Stomach (tissue), 9 donors: ENCODE data around the gene YWHAG. TPM values are rescaled to one million over a fixed set of nuclear protein-coding genes. Genes with fewer than 3 reads are reported as not detected.
"Not testable (repeated sequence)": the region's sequence is repeated elsewhere in the genome, so short reads cannot be mapped to it uniquely, and the experiment has no call there.

Experiments
- DNase-seq, 2 donors: peaks; one replicate each; pipeline versions ENCODE4 v3.0.0 to v3.0.0-alpha.2; 2013 to 2019
- H3K27ac ChIP-seq, 5 donors: fragments of 200-600 bp in 4 of 5; sonication (generic) in 4 of 5; one replicate each; pipeline ENCODE4 v1.5.1; 2013 to 2019; ENCODE audit warnings: mild to moderate bottlenecking in 1 of 5, moderate library complexity in 1 of 5
- H3K27me3 ChIP-seq, 3 donors: fragments of 200-600 bp; sonication (generic); one replicate each; pipeline ENCODE4 v1.5.1; 2017 to 2019; ENCODE audit warnings: mixed run types in 1 of 3
- H3K36me3 ChIP-seq, 4 donors: fragments of 200-600 bp; sonication (generic); 1 replicate in 3 of 4; 2 replicates in 1 of 4; pipeline ENCODE4 v1.5.1; 2016 to 2019
- H3K4me1 ChIP-seq, 4 donors: fragments of 200-600 bp; sonication (generic); one replicate each; pipeline ENCODE4 v1.5.1; 2016 to 2019
- H3K4me3 ChIP-seq, 4 donors: fragments of 200-600 bp; sonication (generic) in 3 of 4; one replicate each; pipeline ENCODE4 v1.5.1; 2016 to 2019; ENCODE audit warnings: mild to moderate bottlenecking in 1 of 4
- H3K9me3 ChIP-seq, 4 donors: fragments of 200-600 bp; sonication (generic); one replicate each; pipeline ENCODE4 v1.5.1; 2016 to 2019
- EP300 ChIP-seq: sonication (generic); formaldehyde crosslinking; IDR thresholded peaks from one replicate; pipeline ENCODE4 v1.6.1; 2017; ENCODE audit warnings: antibody characterized with exemption
- POLR2A ChIP-seq, 4 donors: fragments of 450-650 bp; IDR thresholded peaks; one replicate each; pipeline ENCODE4 v1.6.1; 2016; ENCODE audit warnings: antibody characterized with exemption in 4 of 4, control low read depth in 2 of 4, mild to moderate bottlenecking in 1 of 4, moderate library complexity in 1 of 4
- POLR2AphosphoS5 ChIP-seq, 3 donors: sonication (generic); formaldehyde crosslinking; IDR thresholded peaks; one replicate each; pipeline ENCODE4 v1.6.1; 2016; ENCODE audit warnings: antibody characterized with exemption in 3 of 3
- WGBS, 5 donors: extraction: QIAGEN DNeasy Blood & Tissue Kit in 3 of 5; methylation state at CpG; one replicate each; pipeline versions ENCODE4 v1.1.5 to v1.1.7; 2013 to 2018; 5-methylcytosine and 5-hydroxymethylcytosine counted together
- intact Hi-C: fragments of 100-400 bp; cut with DNase I; formaldehyde crosslinking; loops from one replicate; pipeline ENCODE4 v1.15.1; 2023; ENCODE audit warnings: low total_unique reads
- polyA plus RNA-seq, 3 donors: library from polyadenylated mRNA; stranded (reverse); fragments of 200-250 nt; gene quantifications; one replicate each; pipeline ENCODE4 v1.2.3, GENCODE V29; 2013
- total RNA-seq, 5 donors: library from RNA; depleted of rRNA; stranded (reverse); fragments of >200 nt; gene quantifications; one replicate each; pipeline versions ENCODE4 v1.1.0 to v1.2.3, GENCODE V29; 2014 to 2016
- TF ChIP-seq, protein P1 (sequence below), 7 experiments: fragments of 450-650 bp in 4 of 7; fragments of 200-600 bp in 3 of 7; sonication (generic) in 3 of 7; IDR thresholded peaks; one replicate each; pipeline ENCODE4 v1.5.1; 2016 to 2019; ENCODE audit warnings: antibody characterized with exemption in 7 of 7, control low read depth in 2 of 7, mild to moderate bottlenecking in 1 of 7
- donor health status: healthy with polysubstance abuse.
- donor health status: Bipolar disorder and iron deficiency.
- donor health status: healthy.

The YWHAG gene
- total and polyA plus RNA-seq, 8 donors = 26.7 to 64.6 (median 45.9) TPM

DNA sequence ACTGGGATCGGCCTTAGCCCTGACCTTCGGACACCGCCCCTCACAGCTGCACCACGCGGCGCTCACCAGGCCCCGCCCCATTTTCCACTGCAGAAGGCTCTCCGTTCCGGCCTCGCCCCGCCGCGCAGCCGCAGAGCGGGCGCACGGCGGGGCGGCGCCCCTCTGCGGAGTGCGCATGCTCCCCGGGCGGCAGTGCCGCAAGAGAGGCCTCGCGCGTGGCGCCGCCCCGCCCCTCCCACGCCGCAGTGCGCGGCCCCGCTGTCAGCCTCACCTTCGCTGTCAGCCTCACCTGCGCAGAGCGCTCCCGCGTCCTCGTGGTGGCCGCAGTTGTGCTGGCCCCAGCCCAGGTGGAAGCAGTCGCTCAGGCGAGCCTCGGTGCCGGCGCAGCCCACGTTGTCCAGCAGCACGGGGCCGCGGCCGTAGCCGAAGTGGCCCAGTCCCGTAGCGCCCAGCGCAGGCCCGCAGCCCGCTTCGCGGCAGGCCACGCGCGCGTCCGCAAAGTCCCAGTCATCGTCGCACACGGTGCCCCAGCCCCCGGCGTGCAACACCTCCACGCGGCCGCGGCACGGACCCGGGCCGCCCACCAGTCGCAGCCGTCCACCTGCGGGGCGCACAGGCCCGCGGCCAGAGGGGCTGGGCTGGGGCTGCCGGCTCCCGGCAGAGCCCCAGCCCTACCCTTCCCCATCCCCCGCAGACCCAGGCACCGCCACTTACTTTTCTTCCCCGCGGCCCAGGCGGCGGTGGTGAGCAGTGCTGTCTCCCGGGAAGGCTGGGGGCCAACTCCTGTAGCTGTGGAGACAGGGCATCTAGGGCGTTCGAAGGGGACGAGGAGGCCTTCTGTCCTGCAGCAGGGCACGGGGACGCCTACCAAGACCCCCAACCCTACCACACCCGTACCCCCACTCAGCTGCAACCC lies 34.6 kb upstream of the YWHAG start:
- 2 to 7% (median 3%) methylated on average over 50 to 98 of the region's 99 CpGs for WGBS, 5 donors
- TF ChIP-seq POLR2AphosphoS5 (IDR thresholded peaks at IDR 0.05) = peak in 2 of 3 donors; percentile 88 to 93
- TF ChIP-seq EP300 = no peak
- Histone ChIP-seq H3K27me3 (no peaks in the 10 kb centered on the region), H3K27ac (peak overlapping the region; percentile 87 to 93 (median 91)), H3K9me3 (no peaks in the 10 kb centered on the region), H3K4me1 (peaks cover 19 to 34% (median 31%) of the 10 kb centered on the region in 4 donors), H3K4me3 (peak overlapping the region; percentile 69 to 80 (median 74)), H3K36me3 (no peaks in the 10 kb centered on the region)
- peak; percentile 95 to 98 for DNase-seq
- intact Hi-C loops = no loop called here

DNA sequence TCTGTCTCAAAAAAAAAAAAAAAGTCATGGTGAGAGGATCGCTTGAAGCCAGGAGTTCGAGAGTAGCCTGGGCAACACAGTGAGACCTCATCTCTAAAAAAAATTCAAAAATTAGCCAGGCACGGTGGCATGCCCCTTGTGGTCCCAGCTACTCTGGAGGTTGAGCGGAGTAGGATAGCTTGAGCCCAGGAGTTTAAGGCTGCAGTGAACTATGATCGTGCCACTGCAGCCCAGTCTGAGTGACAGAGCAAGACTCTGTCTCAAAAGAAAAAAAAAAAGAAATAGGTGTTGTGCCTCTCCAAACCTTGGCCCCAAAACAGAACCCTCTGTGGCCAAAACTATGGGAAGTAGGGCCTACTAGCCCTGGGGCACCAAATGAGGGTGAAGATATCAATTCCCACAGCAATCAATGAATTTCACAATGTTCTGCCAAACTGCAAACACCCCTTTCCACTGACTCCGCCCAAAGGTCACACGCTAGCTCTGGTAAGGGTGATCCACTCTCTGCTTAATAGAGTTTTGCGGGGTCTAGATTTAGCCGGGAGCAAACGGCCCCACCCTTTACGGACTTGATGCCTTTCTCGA lies 33.8 kb upstream of the YWHAG start:
- no peak for DNase-seq
- peak overlapping the region; percentile 69 to 80 (median 74) for H3K4me3 ChIP-seq
- WGBS, 5 donors = 34 to 38% (median 36%) methylated on average over 12 of the region's 12 CpGs
- H3K27ac ChIP-seq = peak overlapping the region; percentile 83 to 93 (median 91)
- no peaks in the 10 kb centered on the region for H3K9me3 ChIP-seq
- intact Hi-C loops = no loop called here
- TF ChIP-seq EP300 (peak; percentile 23), POLR2AphosphoS5 (IDR thresholded peaks at IDR 0.05) (no peak)
- no peaks in the 10 kb centered on the region for H3K36me3 ChIP-seq
- no peaks in the 10 kb centered on the region for H3K27me3 ChIP-seq
- H3K4me1 ChIP-seq = peaks cover 17 to 30% (median 27%) of the 10 kb centered on the region in 4 donors

DNA sequence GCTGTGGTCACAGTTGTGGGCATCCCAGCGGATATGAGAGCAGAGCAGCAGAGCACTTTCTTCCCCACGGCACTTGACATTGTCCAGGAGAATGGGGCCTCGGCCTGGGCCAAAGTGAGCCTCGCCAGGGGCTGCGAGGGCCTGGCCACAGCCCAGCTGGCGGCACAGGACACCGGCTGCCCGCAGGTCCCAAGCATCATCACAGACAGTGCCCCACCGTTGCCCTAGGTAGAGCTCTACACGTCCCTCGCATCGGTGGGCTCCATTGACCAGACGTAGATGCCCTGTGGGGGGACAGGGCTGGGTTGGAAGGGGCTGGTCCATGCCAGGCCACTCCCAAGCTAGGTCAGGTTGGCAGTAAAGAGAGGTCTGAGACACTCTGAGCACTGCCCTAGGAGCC lies 31.3 kb upstream of the YWHAG start:
- TF ChIP-seq, protein P1, sequence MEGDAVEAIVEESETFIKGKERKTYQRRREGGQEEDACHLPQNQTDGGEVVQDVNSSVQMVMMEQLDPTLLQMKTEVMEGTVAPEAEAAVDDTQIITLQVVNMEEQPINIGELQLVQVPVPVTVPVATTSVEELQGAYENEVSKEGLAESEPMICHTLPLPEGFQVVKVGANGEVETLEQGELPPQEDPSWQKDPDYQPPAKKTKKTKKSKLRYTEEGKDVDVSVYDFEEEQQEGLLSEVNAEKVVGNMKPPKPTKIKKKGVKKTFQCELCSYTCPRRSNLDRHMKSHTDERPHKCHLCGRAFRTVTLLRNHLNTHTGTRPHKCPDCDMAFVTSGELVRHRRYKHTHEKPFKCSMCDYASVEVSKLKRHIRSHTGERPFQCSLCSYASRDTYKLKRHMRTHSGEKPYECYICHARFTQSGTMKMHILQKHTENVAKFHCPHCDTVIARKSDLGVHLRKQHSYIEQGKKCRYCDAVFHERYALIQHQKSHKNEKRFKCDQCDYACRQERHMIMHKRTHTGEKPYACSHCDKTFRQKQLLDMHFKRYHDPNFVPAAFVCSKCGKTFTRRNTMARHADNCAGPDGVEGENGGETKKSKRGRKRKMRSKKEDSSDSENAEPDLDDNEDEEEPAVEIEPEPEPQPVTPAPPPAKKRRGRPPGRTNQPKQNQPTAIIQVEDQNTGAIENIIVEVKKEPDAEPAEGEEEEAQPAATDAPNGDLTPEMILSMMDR (IDR thresholded peaks at IDR 0.05) = no peak
- TF ChIP-seq POLR2AphosphoS5 (IDR thresholded peaks at IDR 0.05) = no peak
- TF ChIP-seq POLR2A (IDR thresholded peaks at IDR 0.05) = no peak
- TF ChIP-seq EP300 = no peak
- 94 to 100% (median 97%) methylated on average over 1 to 13 of the region's 13 CpGs for WGBS, 5 donors
- intact Hi-C loops = no loop called here
- Histone ChIP-seq H3K27ac (no peak overlapping the region), H3K27me3 (no peaks in the 10 kb centered on the region), H3K4me3 (no peak overlapping the region), H3K9me3 (no peaks in the 10 kb centered on the region), H3K4me1 (peaks cover 7 to 17% (median 15%) of the 10 kb centered on the region in 4 donors), H3K36me3 (no peaks in the 10 kb centered on the region)
- DNase-seq = no peak

DNA sequence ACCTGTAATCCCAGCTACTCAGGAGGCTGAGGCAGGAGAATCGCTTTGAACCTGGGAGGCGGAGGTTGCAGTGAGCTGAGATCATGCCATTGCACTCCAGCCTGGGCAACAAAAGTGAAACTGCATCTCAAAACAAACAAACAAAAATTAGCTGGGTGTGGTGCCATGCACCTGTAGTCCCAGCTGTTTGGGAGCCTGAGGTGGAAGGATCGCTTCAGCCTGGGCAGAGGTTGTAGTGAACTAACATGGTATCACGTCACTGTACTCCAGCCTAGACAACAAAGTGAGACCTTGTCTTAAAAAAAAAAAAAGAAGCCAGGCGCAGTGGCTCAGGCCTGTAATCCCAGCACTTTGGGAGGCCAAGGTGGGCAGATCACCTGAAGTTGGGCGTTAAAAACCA lies 29.0 kb upstream of the YWHAG start:
- 90 to 94% (median 92%) methylated on average over 6 of the region's 6 CpGs for WGBS, 5 donors
- H3K36me3 ChIP-seq, H3K27me3 ChIP-seq, H3K4me1 ChIP-seq, DNase-seq, H3K27ac ChIP-seq, H3K9me3 ChIP-seq, intact Hi-C loops, H3K4me3 ChIP-seq: not testable (repeated sequence)

DNA sequence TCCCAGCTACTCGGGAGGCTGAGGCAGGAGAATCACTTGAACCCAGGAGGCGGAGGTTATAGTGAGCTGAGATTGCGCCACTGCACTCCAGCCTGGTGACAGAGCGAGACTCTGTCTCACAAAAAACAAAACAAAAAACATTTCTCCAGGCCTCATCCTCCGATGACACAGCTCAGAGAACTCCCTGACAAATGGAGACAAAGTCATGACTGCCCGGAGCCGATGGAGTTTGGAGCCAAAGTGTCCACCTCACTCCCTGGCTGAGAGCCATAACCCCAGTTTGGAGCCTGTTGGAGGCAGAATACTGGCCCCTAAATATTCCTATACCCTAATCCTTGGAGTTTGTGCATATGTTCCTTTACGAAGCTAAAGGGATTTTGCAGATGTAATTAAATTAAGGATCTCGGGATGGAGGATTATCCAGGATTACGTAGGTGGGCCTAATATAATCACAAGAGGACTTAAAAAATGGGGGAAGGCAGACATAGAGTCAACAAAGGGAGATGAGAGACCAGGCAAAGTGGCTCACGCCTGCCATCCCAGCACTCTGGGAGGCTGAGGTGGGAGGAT lies 28.0 kb upstream of the YWHAG start:
- H3K9me3 ChIP-seq = no peaks in the 10 kb centered on the region
- WGBS, 5 donors = 74 to 87% (median 83%) methylated on average over 10 to 11 of the region's 11 CpGs
- peaks cover 0 to 3% (median 0%) of the 10 kb centered on the region in 4 donors for H3K4me1 ChIP-seq
- TF ChIP-seq POLR2A (IDR thresholded peaks at IDR 0.05) (no peak), EP300 (no peak)
- TF ChIP-seq, protein P1 (IDR thresholded peaks at IDR 0.05) = no peak
- H3K36me3 ChIP-seq = no peaks in the 10 kb centered on the region
- H3K27ac ChIP-seq = no peak overlapping the region
- intact Hi-C loops = no loop called here
- H3K27me3 ChIP-seq = no peaks in the 10 kb centered on the region
- no peak for DNase-seq
- H3K4me3 ChIP-seq = no peak overlapping the region
